ENCODE measurements around the gene DCAF11. TPM values are rescaled to one million over a fixed set of nuclear protein-coding genes. Genes with fewer than 3 reads are reported as not detected.

Gene DCAF11
- total RNA-seq, 6 experiments from 2014 or later = 28.1 to 36.3 (median 32.1) TPM

DNA sequence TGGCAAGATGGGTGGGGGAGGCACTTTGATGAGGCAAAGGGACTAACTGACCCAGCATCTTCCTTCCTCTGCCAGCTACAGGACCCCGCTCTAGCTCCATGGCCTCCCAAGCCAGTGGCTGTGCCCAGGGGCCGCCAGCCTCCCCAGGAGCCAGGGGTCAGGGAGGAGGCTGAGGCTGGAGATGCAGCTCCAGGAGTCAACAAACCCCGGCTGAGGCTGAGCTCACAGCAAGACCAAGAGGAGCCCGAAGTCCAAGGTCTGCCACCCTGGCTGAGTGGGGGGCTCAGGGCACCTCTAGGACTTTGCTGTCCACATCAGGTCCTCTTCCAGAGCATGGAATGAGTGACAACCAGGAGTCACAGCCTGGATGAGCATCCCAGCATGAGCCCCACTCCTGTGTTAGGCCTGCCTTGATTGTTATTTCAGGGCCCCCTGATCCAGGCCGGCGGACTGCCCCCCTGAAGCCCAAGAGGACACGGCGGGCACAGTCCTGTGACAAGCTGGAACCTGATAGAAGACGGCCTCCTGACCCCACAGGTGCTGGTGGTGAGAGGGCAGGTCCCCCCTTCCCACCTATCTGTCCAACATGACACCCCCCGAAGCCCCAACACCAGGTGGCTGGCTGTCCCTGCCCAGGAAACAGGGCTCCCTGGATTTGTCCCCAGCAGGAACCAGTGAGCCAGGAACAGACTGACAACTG, 45.7 kb upstream of the DCAF11 start:
- no peaks in the 10 kb centered on the region for H3K4me1 Mint-ChIP-seq (ENCODE audit: low read depth)
- H3K36me3 Mint-ChIP-seq (ENCODE audit: low read depth) = no peaks in the 10 kb centered on the region
- TF ChIP-seq, protein P1, sequence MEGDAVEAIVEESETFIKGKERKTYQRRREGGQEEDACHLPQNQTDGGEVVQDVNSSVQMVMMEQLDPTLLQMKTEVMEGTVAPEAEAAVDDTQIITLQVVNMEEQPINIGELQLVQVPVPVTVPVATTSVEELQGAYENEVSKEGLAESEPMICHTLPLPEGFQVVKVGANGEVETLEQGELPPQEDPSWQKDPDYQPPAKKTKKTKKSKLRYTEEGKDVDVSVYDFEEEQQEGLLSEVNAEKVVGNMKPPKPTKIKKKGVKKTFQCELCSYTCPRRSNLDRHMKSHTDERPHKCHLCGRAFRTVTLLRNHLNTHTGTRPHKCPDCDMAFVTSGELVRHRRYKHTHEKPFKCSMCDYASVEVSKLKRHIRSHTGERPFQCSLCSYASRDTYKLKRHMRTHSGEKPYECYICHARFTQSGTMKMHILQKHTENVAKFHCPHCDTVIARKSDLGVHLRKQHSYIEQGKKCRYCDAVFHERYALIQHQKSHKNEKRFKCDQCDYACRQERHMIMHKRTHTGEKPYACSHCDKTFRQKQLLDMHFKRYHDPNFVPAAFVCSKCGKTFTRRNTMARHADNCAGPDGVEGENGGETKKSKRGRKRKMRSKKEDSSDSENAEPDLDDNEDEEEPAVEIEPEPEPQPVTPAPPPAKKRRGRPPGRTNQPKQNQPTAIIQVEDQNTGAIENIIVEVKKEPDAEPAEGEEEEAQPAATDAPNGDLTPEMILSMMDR (IDR thresholded peaks at IDR 0.05) = no peak
- DNase-seq = no peak
- peaks cover 43% of the 10 kb centered on the region for H3K27me3 Mint-ChIP-seq (ENCODE audit: insufficient read depth)
- H3K4me3 Mint-ChIP-seq = no peak overlapping the region
- H3K9me3 Mint-ChIP-seq = no peaks in the 10 kb centered on the region
- H3K27ac Mint-ChIP-seq = no peak overlapping the region

GRCh38 chr14:24069411-24069735, 45.2 kb upstream of the DCAF11 start:
- Mint-ChIP-seq H3K4me1 (ENCODE audit: low read depth) (no peaks in the 10 kb centered on the region), H3K27ac (no peak overlapping the region), H3K36me3 (ENCODE audit: low read depth) (no peaks in the 10 kb centered on the region), H3K9me3 (no peaks in the 10 kb centered on the region), H3K4me3 (no peak overlapping the region), H3K27me3 (ENCODE audit: insufficient read depth) (peaks cover 43% of the 10 kb centered on the region)
- DNase-seq = no peak
- TF ChIP-seq, protein P1 (IDR thresholded peaks at IDR 0.05) = no peak

DNA sequence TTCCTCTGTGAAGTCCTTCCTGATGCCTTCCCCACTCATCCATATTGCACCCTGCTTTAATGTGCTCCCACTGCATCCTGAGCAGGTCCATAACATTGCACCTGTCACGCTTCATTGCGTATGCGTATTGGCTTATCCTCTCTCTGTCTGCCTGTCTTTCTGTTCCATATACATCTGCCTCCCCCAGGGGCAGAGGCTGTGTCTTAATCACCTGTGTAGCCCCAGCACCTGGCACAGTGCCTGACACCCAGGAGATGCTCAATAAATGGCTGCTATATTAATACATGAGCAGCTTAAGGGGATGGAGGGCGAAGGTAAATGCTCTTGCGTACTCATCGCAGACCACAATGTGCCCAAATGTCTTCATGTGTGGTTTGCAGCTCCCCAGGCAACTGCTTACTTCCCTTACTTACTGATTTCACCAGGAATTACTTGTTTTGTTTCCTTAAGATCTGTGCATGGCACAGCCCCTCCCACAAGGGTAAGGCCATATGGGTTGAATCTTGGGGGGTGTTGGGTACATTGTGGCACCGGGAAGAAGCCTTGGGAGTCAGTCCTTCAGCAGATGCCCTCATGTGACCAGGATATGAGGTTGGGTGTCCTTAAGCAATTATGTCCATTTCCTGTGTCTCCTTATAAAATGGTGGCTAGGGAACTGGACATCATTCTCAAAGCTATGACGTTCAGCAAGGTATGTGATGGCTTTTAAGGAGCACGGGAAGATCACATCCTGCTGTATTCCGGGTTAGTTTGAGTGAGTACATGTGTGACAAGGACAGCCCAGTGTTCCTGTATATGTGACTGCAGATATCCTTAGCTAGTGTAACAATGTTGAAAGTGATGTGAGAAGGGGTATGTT, 44.1 kb upstream of the DCAF11 start:
- Mint-ChIP-seq H3K4me1 (ENCODE audit: low read depth) (no peaks in the 10 kb centered on the region), H3K27me3 (ENCODE audit: insufficient read depth) (peaks cover 40% of the 10 kb centered on the region), H3K36me3 (ENCODE audit: low read depth) (no peaks in the 10 kb centered on the region), H3K27ac (no peak overlapping the region), H3K4me3 (no peak overlapping the region), H3K9me3 (no peaks in the 10 kb centered on the region)
- TF ChIP-seq, protein P1 (IDR thresholded peaks at IDR 0.05) = no peak
- DNase-seq = no peak

GRCh38 chr14:24071144-24071697, 43.4 kb upstream of the DCAF11 start, which contains the start of gene CPNE6:
TSS of gene CPNE6 (plus strand) at chr14:24071562. CDS start at chr14:24072937, 1,375 bp downstream.
- Mint-ChIP-seq H3K27me3 (ENCODE audit: insufficient read depth) (peaks cover 45% of the 10 kb centered on the region), H3K9me3 (no peaks in the 10 kb centered on the region), H3K4me3 (no peak within 1 kb of the TSS), H3K27ac (no peak within 1 kb of the TSS), H3K4me1 (ENCODE audit: low read depth) (no peaks in the 10 kb centered on the region), H3K36me3 (ENCODE audit: low read depth) (no peaks in the 10 kb centered on the region)
- TF ChIP-seq, protein P1 (IDR thresholded peaks at IDR 0.05) = no peak
- DNase-seq = no peak

GRCh38 chr14:24071836-24072430, 42.6 kb upstream of the DCAF11 start:
- no peaks in the 10 kb centered on the region for H3K4me1 Mint-ChIP-seq (ENCODE audit: low read depth)
- TF ChIP-seq, protein P1 (IDR thresholded peaks at IDR 0.05) = no peak
- H3K36me3 Mint-ChIP-seq (ENCODE audit: low read depth) = no peaks in the 10 kb centered on the region
- no peak overlapping the region for H3K27ac Mint-ChIP-seq
- H3K9me3 Mint-ChIP-seq = no peaks in the 10 kb centered on the region
- peaks cover 45% of the 10 kb centered on the region for H3K27me3 Mint-ChIP-seq (ENCODE audit: insufficient read depth)
- DNase-seq = no peak
- H3K4me3 Mint-ChIP-seq = no peak overlapping the region

Measured in HFFc6 (cell line).